Measurements from ENCODE around the gene ATP5IF1.

GRCh38 chr1:28265577-28265976 is 29.7 kb downstream of the ATP5IF1 start:
- TF ChIP-seq POLR2A (IDR thresholded peaks at IDR 0.05; ENCODE audit: low read length): no peak
- no peak for TF ChIP-seq GATA1 (IDR thresholded peaks at IDR 0.05; ENCODE audit: low read depth, low read length)
